ENCODE results near the gene NPNT. TPM values are rescaled to one million over a fixed set of nuclear protein-coding genes. Genes with fewer than 3 reads are reported as not detected.
A peak's percentile ranks its signal among the peaks of the same experiment; 100 is the strongest.
"Not testable (repeated sequence)": the region's sequence is repeated elsewhere in the genome, so short reads cannot be mapped to it uniquely, and the experiment has no call there.

Gene NPNT
- polyA plus RNA-seq, result 163 TPM
- long read RNA-seq, donor 1, full-length matches to known transcripts, result 7 of 47 reads
- long read RNA-seq, donor 1, partial matches to known transcripts, result 40 of 47 reads
- long read RNA-seq, donor 1, other reads (novel, unspliced or antisense), result 0 of 47 reads
- long read RNA-seq, donor 2, full-length matches to known transcripts, result 9 of 32 reads
- long read RNA-seq, donor 2, partial matches to known transcripts, result 23 of 32 reads
- long read RNA-seq, donor 2, other reads (novel, unspliced or antisense), result 0 of 32 reads
- long read RNA-seq, donor 3, full-length matches to known transcripts, result 13 of 28 reads
- long read RNA-seq, donor 3, partial matches to known transcripts, result 15 of 28 reads
- long read RNA-seq, donor 3, other reads (novel, unspliced or antisense), result 0 of 28 reads
- long read RNA-seq, donor 4, result 0 reads
- long read RNA-seq, donor 5, full-length matches to known transcripts, result 5 of 12 reads
- long read RNA-seq, donor 5, partial matches to known transcripts, result 7 of 12 reads
- long read RNA-seq, donor 5, other reads (novel, unspliced or antisense), result 0 of 12 reads
- long read RNA-seq, donor 6, full-length matches to known transcripts, result 18 of 49 reads
- long read RNA-seq, donor 6, partial matches to known transcripts, result 31 of 49 reads
- long read RNA-seq, donor 6, other reads (novel, unspliced or antisense), result 0 of 49 reads
- long read RNA-seq, donor 7, full-length matches to known transcripts, result 5 of 5 reads
- long read RNA-seq, donor 7, partial matches to known transcripts, result 0 of 5 reads
- long read RNA-seq, donor 7, other reads (novel, unspliced or antisense), result 0 of 5 reads
- long read RNA-seq, donor 8, full-length matches to known transcripts, result 9 of 19 reads
- long read RNA-seq, donor 8, partial matches to known transcripts, result 10 of 19 reads
- long read RNA-seq, donor 8, other reads (novel, unspliced or antisense), result 0 of 19 reads
- long read RNA-seq, donor 9, full-length matches to known transcripts, result 12 of 30 reads
- long read RNA-seq, donor 9, partial matches to known transcripts, result 18 of 30 reads
- long read RNA-seq, donor 9, other reads (novel, unspliced or antisense), result 0 of 30 reads
- long read RNA-seq, donor 10, full-length matches to known transcripts, result 17 of 29 reads
- long read RNA-seq, donor 10, partial matches to known transcripts, result 12 of 29 reads
- long read RNA-seq, donor 10, other reads (novel, unspliced or antisense), result 0 of 29 reads
- long read RNA-seq, donor 11, full-length matches to known transcripts, result 5 of 5 reads
- long read RNA-seq, donor 11, partial matches to known transcripts, result 0 of 5 reads
- long read RNA-seq, donor 11, other reads (novel, unspliced or antisense), result 0 of 5 reads

DNA sequence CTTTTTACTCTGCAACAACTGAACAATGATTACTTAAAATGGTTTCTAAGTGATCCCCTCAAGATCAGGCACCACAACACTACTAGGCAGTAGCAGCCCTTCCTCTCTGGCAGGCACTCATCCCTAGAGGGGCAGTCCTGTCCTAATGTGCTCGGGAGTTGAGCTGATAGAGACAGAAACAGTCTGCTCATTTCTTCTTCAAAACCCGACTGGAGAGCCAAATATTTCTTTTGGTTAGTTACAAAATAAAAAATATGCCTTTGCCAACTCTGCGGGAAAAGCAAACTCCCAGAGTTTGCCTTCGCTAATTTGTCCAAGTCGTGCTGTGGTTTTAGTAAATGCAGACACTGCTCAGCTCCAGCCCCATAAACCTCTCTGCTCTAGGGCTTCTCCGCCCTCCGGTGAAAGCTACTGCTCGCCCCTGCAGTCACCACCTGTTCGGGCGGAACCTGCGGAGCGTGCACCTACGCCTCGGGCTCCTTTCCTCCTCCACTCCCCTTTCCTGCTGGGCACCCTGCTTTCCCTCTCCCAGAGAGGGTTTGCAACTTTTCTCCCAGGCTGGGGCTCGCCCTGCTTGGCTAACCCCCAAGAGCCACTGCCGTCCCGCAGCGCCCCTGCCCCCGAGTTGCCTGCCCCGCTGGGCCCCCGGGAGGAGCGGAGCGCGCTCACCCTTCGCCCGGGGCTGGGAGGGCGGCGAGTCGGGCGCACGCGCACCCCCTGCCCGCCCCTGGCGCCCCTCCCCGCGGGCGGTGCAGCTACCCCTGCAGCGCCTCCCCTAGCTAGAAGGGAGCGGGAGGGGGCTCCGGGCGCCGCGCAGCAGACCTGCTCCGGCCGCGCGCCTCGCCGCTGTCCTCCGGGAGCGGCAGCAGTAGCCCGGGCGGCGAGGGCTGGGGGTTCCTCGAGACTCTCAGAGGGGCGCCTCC is at the start of gene NPNT:
Gene NPNT (plus strand): TSS at position 812 of the 923 bp plus-strand sequence. CDS start 182 bp downstream, outside the sequence.
- peaks cover 16% of the 10 kb centered on the region for H3K4me1 ChIP-seq (ENCODE audit: control insufficient read depth, insufficient read depth, low read length)
- peak within 1 kb of the TSS; percentile 91 for H3K27ac ChIP-seq (ENCODE audit: low read length)
- no CpG with 5 or more reads among the region's 56 CpGs for WGBS (ENCODE audit: insufficient coverage, low lambda C conversion rate)
- H3K9me3 ChIP-seq (ENCODE audit: control insufficient read depth, low read depth, low read length), result peaks cover 3% of the 10 kb centered on the region
- peaks cover 10% of the 10 kb centered on the region for H3K27me3 ChIP-seq (ENCODE audit: control insufficient read depth, insufficient read depth, low read length)
- peak within 1 kb of the TSS; percentile 81 for H3K4me3 ChIP-seq (ENCODE audit: low read length)
- peaks cover 5% of the 10 kb centered on the region for H3K36me3 ChIP-seq (ENCODE audit: control insufficient read depth, insufficient read depth, low read length)
- DNase-seq, result peak; percentile 79 to 92

- peaks cover 3% of the 10 kb centered on the region for H3K36me3 ChIP-seq (ENCODE audit: control insufficient read depth, insufficient read depth, low read length)
- H3K27ac ChIP-seq (ENCODE audit: low read length), result no peak overlapping the region
- no peak overlapping the region for H3K4me3 ChIP-seq (ENCODE audit: low read length)
- peaks cover 3% of the 10 kb centered on the region for H3K4me1 ChIP-seq (ENCODE audit: control insufficient read depth, insufficient read depth, low read length)
- no peaks in the 10 kb centered on the region for H3K9me3 ChIP-seq (ENCODE audit: control insufficient read depth, low read depth, low read length)
- 83% methylated on average over 1 of the region's 3 CpGs for WGBS (ENCODE audit: insufficient coverage, low lambda C conversion rate)
- no peaks in the 10 kb centered on the region for H3K27me3 ChIP-seq (ENCODE audit: control insufficient read depth, insufficient read depth, low read length)
- DNase-seq, result no peak
Measured at GRCh38 chr4:105845559-105845958, 49.7 kb upstream of the NPNT start.

- no CpG with 5 or more reads among the region's 6 CpGs for WGBS (ENCODE audit: insufficient coverage, low lambda C conversion rate)
- H3K9me3 ChIP-seq (ENCODE audit: control insufficient read depth, low read depth, low read length), result not testable (repeated sequence)
Measured at GRCh38 chr4:105848359-105848758, 46.9 kb upstream of the NPNT start.

DNA sequence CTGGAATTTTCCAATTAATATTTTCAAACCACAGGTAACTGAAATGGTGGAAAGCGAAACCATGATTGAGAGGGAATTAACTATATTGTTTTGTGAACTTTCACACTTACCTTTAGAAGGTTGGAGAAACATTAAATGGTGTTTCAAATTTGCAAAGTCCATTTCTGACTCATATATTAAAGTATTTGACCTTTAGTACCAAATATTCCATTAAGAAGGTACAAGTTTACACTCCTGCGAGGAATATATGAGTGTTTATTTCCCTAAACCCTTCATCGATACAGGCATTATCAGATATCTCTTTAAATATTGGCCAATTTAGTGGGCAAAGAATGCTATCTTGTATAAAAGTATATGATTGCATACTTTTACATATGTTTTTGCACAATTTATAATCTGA is 44.1 kb upstream of the NPNT start:
- DNase-seq, result peak; percentile 9 to 76
- no peaks in the 10 kb centered on the region for H3K9me3 ChIP-seq (ENCODE audit: control insufficient read depth, low read depth, low read length)
- H3K36me3 ChIP-seq (ENCODE audit: control insufficient read depth, insufficient read depth, low read length), result no peaks in the 10 kb centered on the region
- no peaks in the 10 kb centered on the region for H3K27me3 ChIP-seq (ENCODE audit: control insufficient read depth, insufficient read depth, low read length)
- no peak overlapping the region for H3K4me3 ChIP-seq (ENCODE audit: low read length)
- peaks cover 3% of the 10 kb centered on the region for H3K4me1 ChIP-seq (ENCODE audit: control insufficient read depth, insufficient read depth, low read length)
- peak overlapping the region; percentile 30 for H3K27ac ChIP-seq (ENCODE audit: low read length)
- 46% methylated on average over 2 of the region's 3 CpGs for WGBS (ENCODE audit: insufficient coverage, low lambda C conversion rate)

More at GRCh38 chr4:105848359-105848758, 46.9 kb upstream of the NPNT start:
- H3K4me3 ChIP-seq (ENCODE audit: low read length); H3K27ac ChIP-seq (ENCODE audit: low read length); H3K27me3 ChIP-seq (ENCODE audit: control insufficient read depth, insufficient read depth, low read length); H3K36me3 ChIP-seq (ENCODE audit: control insufficient read depth, insufficient read depth, low read length); H3K4me1 ChIP-seq (ENCODE audit: control insufficient read depth, insufficient read depth, low read length); DNase-seq: not testable (repeated sequence)

GRCh38 chr4:105852230-105852629 is 43.0 kb upstream of the NPNT start:
- not testable (repeated sequence) for H3K9me3 ChIP-seq (ENCODE audit: control insufficient read depth, low read depth, low read length); H3K4me3 ChIP-seq (ENCODE audit: low read length); H3K27ac ChIP-seq (ENCODE audit: low read length); H3K27me3 ChIP-seq (ENCODE audit: control insufficient read depth, insufficient read depth, low read length); H3K36me3 ChIP-seq (ENCODE audit: control insufficient read depth, insufficient read depth, low read length); H3K4me1 ChIP-seq (ENCODE audit: control insufficient read depth, insufficient read depth, low read length); DNase-seq
- no CpG with 5 or more reads among the region's 2 CpGs for WGBS (ENCODE audit: insufficient coverage, low lambda C conversion rate)

GRCh38 chr4:105858466-105859040 is 36.7 kb upstream of the NPNT start:
- 90% methylated on average over 2 of the region's 10 CpGs for WGBS (ENCODE audit: insufficient coverage, low lambda C conversion rate)
- Histone ChIP-seq H3K9me3 (ENCODE audit: control insufficient read depth, low read depth, low read length) (peaks cover 11% of the 10 kb centered on the region), H3K36me3 (ENCODE audit: control insufficient read depth, insufficient read depth, low read length) (no peaks in the 10 kb centered on the region), H3K4me1 (ENCODE audit: control insufficient read depth, insufficient read depth, low read length) (no peaks in the 10 kb centered on the region), H3K27me3 (ENCODE audit: control insufficient read depth, insufficient read depth, low read length) (no peaks in the 10 kb centered on the region), H3K4me3 (ENCODE audit: low read length) (no peak overlapping the region), H3K27ac (ENCODE audit: low read length) (no peak overlapping the region)
- no peak for DNase-seq

DNA sequence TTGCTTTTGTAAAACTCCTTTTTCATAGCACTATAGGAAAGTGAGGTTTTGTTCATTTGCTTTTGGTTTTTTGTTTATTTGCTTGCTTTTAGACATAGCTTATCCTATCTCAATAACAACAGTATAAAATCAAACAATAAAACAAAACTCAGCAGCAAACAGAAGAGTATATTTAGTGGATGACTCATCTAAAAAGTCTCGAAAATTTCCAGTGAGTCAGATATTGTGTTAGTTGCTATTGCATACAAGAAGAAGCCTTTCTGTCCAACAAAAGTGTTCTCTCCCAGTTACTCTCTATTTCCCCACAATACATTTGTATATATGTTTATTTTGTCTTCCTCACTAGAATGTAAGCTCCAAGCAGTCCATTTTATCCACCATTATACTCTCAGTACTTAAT is 36.0 kb upstream of the NPNT start:
- Histone ChIP-seq H3K36me3 (ENCODE audit: control insufficient read depth, insufficient read depth, low read length) (no peaks in the 10 kb centered on the region), H3K27me3 (ENCODE audit: control insufficient read depth, insufficient read depth, low read length) (no peaks in the 10 kb centered on the region), H3K27ac (ENCODE audit: low read length) (no peak overlapping the region), H3K4me3 (ENCODE audit: low read length) (no peak overlapping the region), H3K9me3 (ENCODE audit: control insufficient read depth, low read depth, low read length) (peaks cover 11% of the 10 kb centered on the region), H3K4me1 (ENCODE audit: control insufficient read depth, insufficient read depth, low read length) (no peaks in the 10 kb centered on the region)
- DNase-seq, result no peak
- 100% methylated on average over 1 of the region's 1 CpG for WGBS (ENCODE audit: insufficient coverage, low lambda C conversion rate)

DNA sequence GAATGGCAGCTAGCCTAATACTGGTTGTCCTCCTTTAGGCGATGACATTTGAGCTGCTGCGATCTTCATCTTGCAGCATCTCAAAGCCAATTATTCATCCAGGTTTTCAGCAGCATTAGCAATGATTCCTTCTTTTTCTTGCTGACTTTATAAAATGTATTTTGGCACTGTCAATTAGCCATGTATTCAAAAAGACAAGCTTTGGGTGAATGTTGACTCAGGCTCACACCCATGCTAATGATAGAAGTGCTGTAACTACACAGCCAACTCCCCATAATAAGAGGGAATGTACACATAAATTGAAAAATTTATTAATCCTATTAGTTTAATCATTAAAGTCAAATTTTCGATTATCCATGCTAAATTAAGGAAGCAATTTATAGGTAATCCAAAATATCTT is 24.3 kb upstream of the NPNT start:
- 93% methylated on average over 3 of the region's 3 CpGs for WGBS (ENCODE audit: insufficient coverage, low lambda C conversion rate)
- Histone ChIP-seq H3K27ac (ENCODE audit: low read length) (no peak overlapping the region), H3K4me3 (ENCODE audit: low read length) (no peak overlapping the region), H3K36me3 (ENCODE audit: control insufficient read depth, insufficient read depth, low read length) (no peaks in the 10 kb centered on the region), H3K9me3 (ENCODE audit: control insufficient read depth, low read depth, low read length) (no peaks in the 10 kb centered on the region), H3K27me3 (ENCODE audit: control insufficient read depth, insufficient read depth, low read length) (no peaks in the 10 kb centered on the region), H3K4me1 (ENCODE audit: control insufficient read depth, insufficient read depth, low read length) (no peaks in the 10 kb centered on the region)
- DNase-seq, result no peak

GRCh38 chr4:105871997-105872396 is 23.3 kb upstream of the NPNT start:
- 63% methylated on average over 1 of the region's 2 CpGs for WGBS (ENCODE audit: insufficient coverage, low lambda C conversion rate)
- H3K9me3 ChIP-seq (ENCODE audit: control insufficient read depth, low read depth, low read length), result no peaks in the 10 kb centered on the region
- DNase-seq, result no peak
- H3K27ac ChIP-seq (ENCODE audit: low read length), result no peak overlapping the region
- H3K27me3 ChIP-seq (ENCODE audit: control insufficient read depth, insufficient read depth, low read length), result no peaks in the 10 kb centered on the region
- no peaks in the 10 kb centered on the region for H3K36me3 ChIP-seq (ENCODE audit: control insufficient read depth, insufficient read depth, low read length)
- no peaks in the 10 kb centered on the region for H3K4me1 ChIP-seq (ENCODE audit: control insufficient read depth, insufficient read depth, low read length)
- H3K4me3 ChIP-seq (ENCODE audit: low read length), result no peak overlapping the region
